Activated naive CD4-positive, alpha-beta T cell treated with Interleukin-2 at 50 U/mL for 16 hours (primary cell): ENCODE results near the gene LAMA5.

Experiments
- DNase-seq: peaks from one replicate; pipeline ENCODE4 v3.0.0-alpha.2; 2020

LAMA5 gene

GRCh38 chr20:62368976-62369814, 2.1 kb upstream of the LAMA5 start:
- no peak for DNase-seq

GRCh38 chr20:62368392-62368975, 1.4 kb upstream of the LAMA5 start:
- no peak for DNase-seq

- peak; percentile 21 for DNase-seq
Measured at GRCh38 chr20:62367633-62368391, 700 bp upstream of the LAMA5 start.

GRCh38 chr20:62366370-62367135, 559 bp downstream of the LAMA5 start:
- no peak for DNase-seq

- DNase-seq = no peak
Measured at GRCh38 chr20:62365814-62366369, 1.2 kb downstream of the LAMA5 start.

GRCh38 chr20:62364911-62365736, 2.0 kb downstream of the LAMA5 start:
- DNase-seq = no peak

- DNase-seq = no peak
Measured at GRCh38 chr20:62363920-62364851, 2.9 kb downstream of the LAMA5 start.

GRCh38 chr20:62362991-62363919, 3.9 kb downstream of the LAMA5 start:
- no peak for DNase-seq

GRCh38 chr20:62362590-62362940, 4.5 kb downstream of the LAMA5 start:
- no peak for DNase-seq

GRCh38 chr20:62361799-62362589, 5.1 kb downstream of the LAMA5 start:
- DNase-seq = no peak

- no peak for DNase-seq
Measured at GRCh38 chr20:62360854-62361798, 6.0 kb downstream of the LAMA5 start.

- DNase-seq = no peak
Measured at GRCh38 chr20:62359491-62360121, 7.5 kb downstream of the LAMA5 start.

- no peak for DNase-seq
Measured at GRCh38 chr20:62359043-62359490, 8.0 kb downstream of the LAMA5 start.

- DNase-seq = no peak
Measured at GRCh38 chr20:62358171-62359042, 8.7 kb downstream of the LAMA5 start.

- DNase-seq = no peak
Measured at GRCh38 chr20:62357681-62358080, 9.4 kb downstream of the LAMA5 start.

GRCh38 chr20:62357187-62357667, 9.9 kb downstream of the LAMA5 start:
- no peak for DNase-seq
